Adrenal gland (tissue), 12 donors: Measurements from ENCODE around the gene FCSK. TPM values are rescaled to one million over a fixed set of nuclear protein-coding genes. Genes with fewer than 3 reads are reported as not detected.

ENCODE experiments used
- DNase-seq, 7 donors: peaks; one replicate each; pipeline ENCODE4 v3.0.0-alpha.2; 2019 to 2020
- H3K27ac ChIP-seq, 5 donors: fragments of 200-600 bp; sonication (generic) in 4 of 5; 1 replicate in 3 of 5; 2 replicates in 2 of 5; pipeline versions ENCODE4 v1.5.1 to v1.8.0; 2016 to 2020; ENCODE audit warnings: mild to moderate bottlenecking in 1 of 5
- H3K27me3 ChIP-seq: fragments of 200-600 bp; 2 replicates; pipeline ENCODE4 v1.8.0; 2021
- H3K36me3 ChIP-seq, 2 donors: fragments of 200-600 bp; replicated peaks in 1 of 2; 1 replicate in 1 of 2; 2 replicates in 1 of 2; pipeline versions ENCODE4 v1.5.1 to v1.8.0; 2018 to 2022
- H3K4me1 ChIP-seq, 2 donors: fragments of 200-600 bp; replicated peaks in 1 of 2; 1 replicate in 1 of 2; 2 replicates in 1 of 2; pipeline versions ENCODE4 v1.5.1 to v1.8.0; 2018 to 2021
- H3K4me3 ChIP-seq, 4 donors: fragments of 200-600 bp; sonication (generic) in 3 of 4; one replicate each; pipeline ENCODE4 v1.5.1; 2016 to 2018
- H3K9me3 ChIP-seq, 3 donors: fragments of 200-600 bp; sonication (generic) in 1 of 3; replicated peaks in 1 of 3; 1 replicate in 2 of 3; 2 replicates in 1 of 3; pipeline versions ENCODE4 v1.5.1 to v1.8.0; 2016 to 2021
- CTCF ChIP-seq, 6 experiments: fragments of 450-650 bp in 4 of 6; fragments of 200-600 bp in 2 of 6; sonication (generic) in 1 of 6; IDR thresholded peaks; 1 replicate in 5 of 6; 2 replicates in 1 of 6; pipeline versions ENCODE4 v1.5.1 to v1.8.0; 2016 to 2021; ENCODE audit warnings: antibody characterized with exemption in 6 of 6, mild to moderate bottlenecking in 2 of 6, moderate library complexity in 1 of 6
- POLR2A ChIP-seq, 2 donors: fragments of 450-650 bp; IDR thresholded peaks; one replicate each; pipeline ENCODE4 v1.6.1; 2017; ENCODE audit warnings: antibody characterized with exemption in 2 of 2, mild to moderate bottlenecking in 2 of 2, moderate library complexity in 1 of 2
- WGBS, 4 donors: extraction: QIAGEN DNeasy Blood & Tissue Kit in 2 of 4; methylation state at CpG; one replicate each; pipeline versions ENCODE4 v1.1.5 to v1.1.7; 2013 to 2017; 5-methylcytosine and 5-hydroxymethylcytosine counted together
- intact Hi-C, 2 donors: fragments of 100-400 bp; cut with DNase I; formaldehyde crosslinking; loops; one replicate each; pipeline versions ENCODE4 v1.14.1 to v1.15.0; 2022 to 2023
- polyA plus RNA-seq, 3 donors: library from polyadenylated mRNA; stranded (reverse); fragments of 200-250 nt in 2 of 3; fragments of 350-450 nt in 1 of 3; fragmentation: Illumina TruSeq in 1 of 3; extraction: RNeasy Lipid Tissue Mini Kit (QIAGEN cat#74804) in 1 of 3; gene quantifications; one replicate each; pipeline ENCODE4 v1.2.3, GENCODE V29; 2013 to 2014
- total RNA-seq, 9 donors: library from RNA; depleted of rRNA in 4 of 9; stranded (reverse); fragments of >200 nt in 4 of 9; fragments of 120-200 nt in 1 of 9; fragmentation: NEBNext Ultra II Directional in 1 of 9; extraction: Animal tissue kit (Norgen Biotek cat#: 25700) in 1 of 9; gene quantifications; one replicate each; pipeline versions ENCODE4 v1.1.0 to v1.2.4, GENCODE V29; 2013 to 2023
- donor health status: healthy with polysubstance abuse.
- donor health status: Bipolar disorder and iron deficiency.
- donor health status: DM: yes; HTN: yes; CAD: no.
- donor health status: DM: no; HTN: no; CAD: no.
- donor health status: DM: no; HTN: no; CAD: no.
- donor health status: DM: yes; HTN: yes; CAD: no.

FCSK gene
- total and polyA plus RNA-seq, 12 donors = 5.2 to 34.8 (median 23.0) TPM

GRCh38 chr16:70468776-70469525 lies 14.6 kb downstream of the FCSK start:
- DNase-seq = no peak
- Histone ChIP-seq H3K4me3 (no peak overlapping the region), H3K9me3 (no peaks in the 10 kb centered on the region), H3K27me3 (no peaks in the 10 kb centered on the region), H3K4me1 (peaks cover 0 to 6% of the 10 kb centered on the region in 2 donors), H3K36me3 (peaks cover 0 to 25% of the 10 kb centered on the region in 2 donors), H3K27ac (no peak overlapping the region)
- intact Hi-C loops = no loop called here
- TF ChIP-seq POLR2A (IDR thresholded peaks at IDR 0.05) (no peak), CTCF (IDR thresholded peaks at IDR 0.05) (no peak)
- WGBS, 4 donors = 68 to 94% (median 93%) methylated on average over 4 to 16 of the region's 16 CpGs

GRCh38 chr16:70470141-70470926 lies 15.9 kb downstream of the FCSK start:
- DNase-seq = no peak
- 87 to 94% (median 90%) methylated on average over 8 to 10 of the region's 10 CpGs for WGBS, 4 donors
- TF ChIP-seq CTCF (IDR thresholded peaks at IDR 0.05) (no peak), POLR2A (IDR thresholded peaks at IDR 0.05) (no peak)
- Histone ChIP-seq H3K36me3 (peaks cover 0 to 32% of the 10 kb centered on the region in 2 donors), H3K27ac (no peak overlapping the region), H3K4me1 (peaks cover 0 to 6% of the 10 kb centered on the region in 2 donors), H3K4me3 (no peak overlapping the region), H3K9me3 (no peaks in the 10 kb centered on the region), H3K27me3 (no peaks in the 10 kb centered on the region)
- intact Hi-C loops = no loop called here

- Histone ChIP-seq H3K27ac (no peak overlapping the region), H3K36me3 (peaks cover 0 to 33% of the 10 kb centered on the region in 2 donors), H3K9me3 (no peaks in the 10 kb centered on the region), H3K4me3 (no peak overlapping the region), H3K27me3 (no peaks in the 10 kb centered on the region), H3K4me1 (peaks cover 0 to 6% of the 10 kb centered on the region in 2 donors)
- intact Hi-C loops = no loop called here
- DNase-seq = peak; percentile 53 to 76 (median 67)
- 20 to 39% (median 37%) methylated on average over 1 to 17 of the region's 17 CpGs for WGBS, 4 donors
- TF ChIP-seq POLR2A (IDR thresholded peaks at IDR 0.05) (no peak), CTCF (IDR thresholded peaks at IDR 0.05) (peak; percentile 36 to 76 (median 69))
Measured at GRCh38 chr16:70470927-70471341, 16.5 kb downstream of the FCSK start.

- H3K4me1 ChIP-seq = peaks cover 4 to 6% of the 10 kb centered on the region in 2 donors
Measured at GRCh38 chr16:70472786-70473433, 18.5 kb downstream of the FCSK start.

More at GRCh38 chr16:70472786-70473433, 18.5 kb downstream of the FCSK start:
- TF ChIP-seq CTCF (IDR thresholded peaks at IDR 0.05) (no peak), POLR2A (IDR thresholded peaks at IDR 0.05) (no peak)
- intact Hi-C loops = no loop called here
- no peak for DNase-seq
- peaks cover 0 to 28% of the 10 kb centered on the region in 2 donors for H3K36me3 ChIP-seq
- H3K27ac ChIP-seq = no peak overlapping the region
- H3K27me3 ChIP-seq = no peaks in the 10 kb centered on the region
- 88 to 100% (median 93%) methylated on average over 3 to 28 of the region's 28 CpGs for WGBS, 4 donors
- no peak overlapping the region for H3K4me3 ChIP-seq
- H3K9me3 ChIP-seq = no peaks in the 10 kb centered on the region
